GM21390 (cell line): ENCODE measurements around the gene CABP2.
"Not testable (repeated sequence)": the region's sequence is repeated elsewhere in the genome, so short reads cannot be mapped to it uniquely, and the experiment has no call there.

ENCODE experiments used
- ATAC-seq: cut with Tn5 transposase; IDR thresholded peaks from one replicate; pipeline ENCODE4 v1.9.1; 2021; ENCODE audit not compliant: unreplicated experiment

Gene CABP2

DNA sequence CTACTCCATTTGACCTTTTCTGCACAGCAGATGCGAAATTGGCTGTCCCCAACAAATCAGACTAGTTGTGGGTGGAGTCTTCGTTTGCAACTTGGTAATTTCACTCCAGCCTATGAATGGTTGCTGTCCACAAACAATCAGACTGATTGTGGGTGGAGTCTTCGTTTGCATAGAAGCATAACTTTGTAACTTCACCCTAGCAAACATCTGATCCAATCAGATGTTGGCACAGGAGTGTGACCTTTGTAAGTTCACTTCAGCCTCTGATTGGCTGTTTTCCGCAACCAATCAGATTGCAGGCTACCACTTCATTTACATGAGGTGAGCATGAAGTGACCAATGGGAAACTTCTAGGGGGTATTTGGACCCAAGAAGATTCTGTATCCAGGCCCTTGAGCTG is 16.3 kb upstream of the CABP2 start:
- no peak for ATAC-seq

DNA sequence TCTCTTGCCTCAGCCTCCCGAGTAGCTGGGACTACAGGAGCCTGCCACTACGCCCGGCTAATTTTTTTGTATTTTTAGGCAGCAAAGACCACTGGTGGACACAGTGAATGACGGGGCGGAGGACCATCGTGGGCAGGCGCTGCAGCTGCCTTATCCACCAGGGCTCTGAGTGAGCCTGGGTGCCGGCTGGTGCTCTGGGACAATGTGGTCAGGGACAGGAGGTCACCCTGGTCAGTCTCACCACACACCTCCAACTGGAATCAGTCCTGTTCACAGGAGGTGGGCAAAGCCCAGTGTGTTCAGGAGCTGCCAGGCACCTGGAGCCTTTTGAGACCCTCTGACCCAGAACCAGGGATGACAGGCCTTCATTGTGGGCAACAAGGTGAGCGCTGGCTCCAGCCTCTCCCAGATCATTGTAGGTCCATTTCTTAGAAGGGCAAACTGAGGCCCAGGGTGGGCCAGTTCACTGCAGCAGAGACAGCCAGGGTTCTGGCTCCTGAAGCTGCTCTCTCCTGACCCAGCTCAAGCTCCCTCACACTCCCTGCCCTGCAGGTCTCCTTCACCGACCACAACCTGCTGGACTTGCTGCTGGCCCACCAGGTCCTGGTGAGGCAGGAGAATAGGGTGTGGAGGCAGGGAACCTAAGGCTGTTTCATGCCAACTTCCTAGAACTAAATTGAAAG is 15.7 kb upstream of the CABP2 start:
- ATAC-seq: no peak

DNA sequence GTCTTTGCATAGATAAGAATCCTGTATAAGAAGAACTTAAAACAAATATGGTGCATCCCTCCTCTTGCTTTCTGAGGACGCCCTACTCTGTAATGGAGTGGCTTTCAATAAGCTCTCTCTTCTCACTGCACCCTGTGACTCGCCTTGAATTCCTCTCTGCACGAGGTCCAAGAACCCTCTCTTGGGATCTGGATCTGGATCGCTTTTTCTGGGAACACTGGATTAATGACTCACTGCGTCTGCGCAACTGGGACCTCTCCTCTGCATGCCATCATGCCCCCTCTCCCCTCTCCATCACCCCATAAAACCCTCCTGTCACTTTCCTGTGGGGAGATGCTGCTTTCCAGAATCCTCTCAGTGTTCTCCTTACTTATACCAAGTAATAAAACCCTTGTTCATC is 15.1 kb upstream of the CABP2 start:
- no peak for ATAC-seq

DNA sequence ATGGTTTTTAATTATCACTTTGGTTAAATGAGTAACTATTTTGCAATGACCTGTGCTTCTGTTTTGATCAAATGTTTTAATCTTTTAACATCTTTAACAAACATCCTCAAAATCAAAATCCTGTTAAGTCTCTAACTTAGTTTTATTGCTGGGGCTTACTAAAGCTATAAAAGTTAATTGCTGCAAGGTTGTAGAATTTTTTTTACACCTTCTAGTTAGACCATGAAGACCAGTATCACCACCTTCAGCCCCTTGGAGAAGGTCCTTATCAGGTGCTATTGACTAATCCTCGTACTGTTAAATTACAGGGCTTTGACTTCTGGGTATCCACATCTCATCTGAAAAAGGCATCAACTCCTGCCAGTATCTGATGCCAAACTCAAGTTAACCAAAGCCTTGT is 12.3 kb upstream of the CABP2 start:
- no peak for ATAC-seq

DNA sequence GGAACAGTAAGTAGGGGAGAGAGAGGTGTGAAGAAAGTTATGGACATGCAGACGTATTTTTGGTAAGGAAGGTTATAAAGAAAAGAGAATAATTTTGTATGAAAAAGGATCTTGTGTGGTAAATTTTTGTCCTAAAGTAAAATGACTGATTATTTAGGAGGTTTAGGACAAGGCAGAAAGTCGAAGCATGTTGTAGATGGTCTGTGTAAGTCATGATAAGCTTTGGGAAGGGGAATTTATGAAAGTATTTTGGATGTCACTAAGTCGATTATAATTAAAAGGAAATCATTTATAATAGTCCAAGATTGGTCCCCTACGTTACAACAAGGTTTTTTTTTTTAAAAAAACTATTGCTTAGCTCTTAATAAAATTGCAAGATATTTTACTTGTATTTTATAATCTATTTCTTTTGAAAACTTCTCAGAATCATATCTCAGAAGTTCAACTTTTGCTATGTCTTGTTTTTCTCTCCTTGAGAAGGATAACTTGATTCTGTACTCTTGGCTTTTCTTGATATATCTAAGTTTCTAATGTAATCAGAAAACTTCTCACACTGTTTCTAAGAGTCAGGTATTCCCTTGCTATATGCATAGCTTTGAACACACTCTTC is 10.9 kb upstream of the CABP2 start:
- no peak for ATAC-seq

DNA sequence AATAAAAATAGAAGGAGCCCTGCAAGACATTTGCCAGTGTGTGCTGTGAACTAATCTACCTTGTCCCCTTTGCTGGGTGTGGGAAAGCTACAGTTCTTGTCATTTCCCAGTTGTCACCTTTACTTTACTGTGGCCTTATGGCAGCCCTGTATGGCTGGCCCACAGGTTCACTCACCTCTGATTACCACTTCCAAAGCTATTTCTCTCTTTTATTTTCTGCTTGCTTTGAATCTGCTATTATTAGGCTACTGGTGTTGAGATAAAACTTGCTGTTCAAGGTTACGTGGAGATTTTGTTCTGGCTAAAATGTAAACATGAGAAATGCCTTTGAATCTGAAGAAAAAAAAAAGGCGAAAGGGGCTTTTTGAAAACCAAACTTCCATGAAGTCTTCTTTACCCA is 9.6 kb upstream of the CABP2 start:
- ATAC-seq: no peak

DNA sequence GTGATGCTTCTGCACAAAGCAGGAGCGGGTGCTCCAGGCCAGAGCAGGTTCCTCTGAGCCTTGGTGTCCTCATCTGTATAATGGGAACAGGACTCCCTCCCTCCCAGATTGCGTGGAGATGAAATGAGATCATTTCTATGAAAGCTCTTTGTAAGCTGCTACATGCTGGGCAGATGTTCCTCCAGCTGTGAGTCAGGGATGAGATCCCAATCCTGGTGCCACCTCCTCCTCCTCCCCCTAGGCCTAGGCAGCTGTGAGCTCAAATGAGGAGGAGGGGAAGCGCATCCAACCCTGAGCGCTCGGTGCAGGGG is 7.0 kb upstream of the CABP2 start:
- no peak for ATAC-seq

DNA sequence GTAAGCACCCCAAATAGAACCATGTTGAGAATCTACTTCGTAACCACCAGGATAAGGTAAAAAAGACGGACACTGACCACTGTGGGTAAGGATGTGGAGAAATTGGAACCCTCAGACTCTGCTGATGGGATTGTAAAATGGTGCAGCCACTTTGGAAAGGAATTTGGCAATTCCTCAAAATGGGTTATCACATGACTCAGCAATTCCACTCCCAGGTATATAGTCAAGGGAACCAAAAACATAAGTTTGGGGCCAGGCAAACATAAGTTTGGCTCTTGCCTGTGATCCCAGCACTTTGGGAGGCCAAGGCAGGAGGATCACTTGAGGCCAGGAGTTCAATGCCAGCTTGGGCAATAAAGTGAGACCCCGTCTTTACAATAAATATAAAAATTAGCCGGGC is 5.1 kb upstream of the CABP2 start:
- ATAC-seq: no peak

DNA sequence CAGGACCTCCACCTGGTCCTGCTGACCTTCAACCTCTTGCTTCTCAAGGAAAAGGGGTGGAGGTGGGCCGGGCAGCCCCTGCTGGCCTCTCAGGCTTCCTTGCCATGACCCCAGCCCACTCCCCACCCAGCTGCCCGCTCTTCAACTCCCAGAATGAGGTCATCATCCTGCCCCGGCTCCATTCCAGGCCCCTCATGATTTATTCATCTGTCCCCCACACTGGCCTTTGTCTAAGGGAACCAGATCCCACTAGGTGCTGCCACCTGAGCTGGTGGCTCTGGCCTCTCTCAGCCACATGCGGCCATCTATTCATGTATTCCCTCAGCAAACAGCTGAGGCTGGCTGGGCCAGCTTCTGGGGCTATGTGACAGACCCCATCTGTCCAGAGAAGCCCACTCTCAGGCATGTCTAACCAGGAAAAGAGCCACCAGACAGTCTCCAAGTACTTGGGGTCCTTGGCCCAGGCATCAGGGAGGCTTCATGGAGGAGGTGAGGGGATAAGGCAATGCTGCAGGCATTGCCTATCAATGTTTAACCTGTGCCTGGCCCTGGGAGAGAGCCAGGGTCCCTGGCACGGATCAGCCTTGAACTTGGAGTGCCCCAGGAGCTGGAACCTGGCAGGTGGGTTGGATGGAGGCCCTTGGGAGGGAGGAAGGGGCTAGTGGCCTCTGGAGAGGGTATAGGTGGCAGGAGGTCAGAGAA is 2.2 kb upstream of the CABP2 start:
- ATAC-seq: no peak

DNA sequence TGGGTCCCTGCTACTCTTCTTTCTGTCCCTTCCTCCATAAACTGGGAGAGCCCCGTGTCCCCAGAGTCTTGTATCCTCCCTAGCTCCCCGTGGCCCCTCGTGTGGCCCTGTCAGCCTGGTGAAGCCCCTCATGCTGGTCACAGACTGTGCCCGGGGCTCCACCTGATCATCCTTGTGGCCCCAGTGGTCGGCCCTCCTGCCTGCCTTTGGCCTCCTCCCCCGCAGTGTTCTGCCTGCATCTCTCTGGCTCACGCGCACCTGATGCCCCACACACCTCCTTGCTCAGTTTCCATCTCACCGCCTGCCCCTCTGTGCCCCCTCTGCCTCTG is 1.2 kb upstream of the CABP2 start:
- ATAC-seq: no peak

DNA sequence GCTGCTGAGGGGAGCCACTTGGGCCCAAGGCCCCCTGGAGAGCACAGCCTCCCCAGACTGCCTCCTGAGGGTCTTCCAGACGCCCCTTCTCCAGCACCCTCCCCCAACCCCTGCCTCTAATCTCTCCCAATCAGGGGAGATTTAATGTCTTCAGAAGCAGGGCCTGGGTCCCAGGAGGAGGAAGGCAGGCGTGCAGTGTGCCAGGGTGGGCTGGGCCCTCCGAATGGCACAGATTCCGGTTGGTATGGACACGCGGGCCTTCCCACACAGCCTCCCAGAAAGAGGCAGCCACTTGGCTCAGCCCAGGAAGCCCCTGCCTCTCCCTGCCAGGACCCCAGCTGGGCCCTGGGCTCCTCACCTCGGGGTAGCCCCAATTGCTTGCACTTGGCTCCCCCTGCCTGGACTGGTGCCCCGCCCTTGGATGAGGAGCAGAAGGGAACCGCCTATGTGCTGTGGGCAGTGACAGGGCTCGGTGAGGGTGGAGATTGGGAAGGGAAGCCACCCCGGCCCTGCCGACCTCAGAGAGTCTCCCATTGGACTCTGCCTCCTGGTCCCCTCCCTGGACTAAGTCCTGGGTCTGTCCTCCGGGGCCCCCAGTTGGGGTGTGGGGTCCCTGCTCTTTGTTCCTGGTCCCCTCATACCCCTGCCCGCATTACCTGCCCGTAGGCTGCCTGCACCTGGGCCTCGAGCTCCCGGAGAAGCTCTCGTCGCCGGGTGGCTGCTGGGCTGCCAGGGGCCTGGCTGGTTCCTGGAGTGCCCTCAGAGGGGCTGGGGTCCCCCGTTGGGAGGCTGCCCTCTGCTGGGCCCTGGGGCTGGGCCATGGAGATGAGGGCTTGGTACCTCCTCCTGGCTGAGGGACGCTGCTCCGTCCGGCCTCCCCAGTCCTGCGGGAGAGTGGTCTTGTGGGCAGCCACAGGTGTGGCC is 572 bp upstream of the CABP2 start:
- ATAC-seq: no peak

DNA sequence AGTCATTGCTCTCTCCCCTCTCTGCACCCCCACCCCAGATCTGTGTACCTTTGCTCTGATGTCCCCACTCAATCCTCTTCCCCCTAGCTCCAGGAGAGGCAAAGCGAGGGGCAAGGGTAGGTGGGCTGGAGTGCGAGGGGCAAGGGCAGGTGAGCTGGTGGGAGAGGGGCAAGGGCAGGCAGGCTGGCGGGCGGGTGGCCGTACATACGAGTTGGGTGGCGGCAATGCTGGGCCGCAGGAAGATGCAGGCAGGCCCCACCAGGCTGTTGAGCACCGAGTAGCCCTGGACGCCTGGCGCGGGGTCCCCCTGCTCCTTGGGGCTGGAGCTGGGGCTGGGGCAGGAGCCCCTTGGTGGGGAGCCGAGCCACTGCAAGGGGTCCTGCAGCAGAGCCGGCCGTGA is 908 bp downstream of the CABP2 start:
- ATAC-seq: no peak

DNA sequence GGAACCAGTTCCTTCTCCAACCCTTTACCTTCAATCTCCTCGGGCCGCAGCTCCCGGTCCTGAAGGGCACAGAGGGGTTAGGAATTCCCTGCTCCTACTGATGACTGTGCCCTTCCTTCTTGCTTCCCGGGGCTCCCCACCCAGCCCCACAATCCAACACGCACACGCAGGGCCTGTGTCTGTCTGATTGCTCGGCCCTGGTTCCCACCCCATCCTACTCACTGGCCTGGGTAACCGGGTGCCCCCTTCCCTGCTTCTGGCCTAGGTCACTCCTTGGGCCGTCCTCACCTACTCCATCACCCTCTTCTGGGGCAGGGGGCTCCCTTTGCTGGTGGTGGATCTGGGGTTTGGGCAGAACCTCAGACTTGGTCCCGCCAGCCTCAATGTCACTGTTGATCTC is 1.3 kb downstream of the CABP2 start:
- ATAC-seq: no peak

DNA sequence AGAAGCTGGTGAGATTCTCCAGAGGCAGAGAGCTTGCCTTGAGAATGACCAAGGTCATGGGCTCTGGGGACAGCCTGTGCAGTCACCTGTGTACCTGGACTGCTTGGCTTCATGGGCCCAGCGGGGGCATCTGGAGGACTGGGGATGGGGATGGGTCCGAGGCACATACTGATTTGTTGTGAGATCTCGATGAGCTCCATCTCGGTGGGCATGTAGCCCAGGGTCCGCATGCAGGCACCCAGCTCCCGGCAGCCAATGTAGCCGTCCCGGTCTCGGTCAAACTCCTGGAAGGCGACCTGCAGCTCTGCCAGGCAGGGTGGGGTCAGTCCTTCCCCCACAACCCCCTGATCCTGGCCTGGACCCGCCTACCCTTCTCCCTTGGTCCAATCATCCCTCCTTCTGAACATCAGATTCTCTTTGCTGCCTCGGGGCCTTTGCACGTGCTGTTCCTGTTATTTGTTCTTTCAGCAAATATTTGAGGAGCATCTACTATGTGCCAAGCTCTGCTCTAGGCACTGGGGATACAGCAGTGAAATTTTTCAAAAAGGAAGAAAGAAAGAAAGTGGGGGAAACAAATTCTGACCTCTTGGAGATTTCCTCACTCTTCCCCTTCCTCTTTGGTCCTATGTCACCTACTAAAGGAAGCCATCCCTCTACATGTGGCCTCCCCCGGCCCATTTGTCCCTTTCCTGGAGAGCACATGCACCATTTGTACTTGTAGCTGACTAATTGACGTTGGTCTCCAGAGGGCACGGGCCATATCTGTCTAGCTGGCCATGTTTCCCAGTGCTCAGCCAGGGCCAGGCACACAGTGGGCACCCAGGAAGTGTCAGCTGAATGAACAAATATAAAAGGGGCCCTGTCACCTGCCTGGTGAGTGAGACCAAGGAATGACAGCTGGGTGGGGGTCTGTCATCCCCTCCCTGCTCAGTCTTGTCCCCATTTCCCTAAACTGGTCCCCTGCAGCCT is 2.1 kb downstream of the CABP2 start:
- no peak for ATAC-seq

DNA sequence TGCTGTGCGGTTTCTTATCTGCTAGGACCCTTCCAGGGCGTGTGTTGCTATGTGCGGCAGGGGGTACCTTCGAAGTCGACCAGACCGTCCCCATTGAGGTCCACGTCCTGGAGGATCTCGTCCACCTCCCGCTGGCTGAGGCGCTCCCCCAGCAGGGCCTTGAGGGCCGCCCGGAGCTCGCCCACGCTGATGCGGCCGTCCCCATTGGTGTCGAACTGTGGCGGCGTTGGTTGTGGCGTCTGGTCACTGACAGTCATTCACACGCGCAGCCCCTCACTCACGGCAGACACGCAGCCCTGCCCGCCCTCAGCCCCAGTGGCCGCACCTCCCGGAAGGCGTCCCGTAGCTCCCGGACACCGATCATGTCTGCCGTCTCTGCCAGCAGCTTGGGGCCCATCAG is 3.5 kb downstream of the CABP2 start:
- ATAC-seq: no peak

DNA sequence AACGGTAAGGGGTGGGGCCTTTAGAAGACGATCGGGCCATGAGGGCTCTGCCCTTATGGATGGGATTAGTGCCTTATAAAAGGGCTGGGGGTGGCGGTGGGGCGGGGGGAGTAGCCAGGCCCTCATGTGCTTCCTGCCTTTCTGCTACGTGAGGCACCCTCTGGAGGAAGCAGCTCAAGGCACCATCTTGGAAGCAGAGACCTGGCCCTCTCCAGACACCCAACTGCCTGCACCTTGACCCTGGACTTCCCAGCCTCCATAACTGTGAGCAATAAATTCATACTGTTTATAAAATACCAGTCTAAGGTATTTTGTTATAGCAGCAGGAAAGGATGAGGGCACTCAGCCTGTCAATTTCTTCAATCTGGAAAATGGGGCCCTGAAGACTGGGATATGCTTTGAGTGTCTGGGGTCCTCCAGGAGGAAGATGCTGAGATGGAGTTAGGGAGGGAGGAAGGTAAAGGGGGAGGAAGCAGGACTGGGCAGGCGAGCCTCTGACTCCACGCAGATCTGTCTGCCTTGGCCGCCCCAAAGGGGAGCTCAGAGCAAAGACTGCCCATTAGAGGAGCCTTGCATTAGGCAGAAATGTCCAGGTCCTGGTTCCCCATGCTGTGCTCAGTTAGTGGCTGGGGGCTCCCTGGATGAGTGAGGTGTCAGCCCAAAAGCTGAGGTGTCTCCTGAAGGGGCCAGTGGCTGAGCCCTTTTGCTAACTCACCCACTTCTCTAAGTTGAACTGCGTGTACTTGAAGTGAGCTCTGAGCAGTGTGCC is 5.3 kb downstream of the CABP2 start:
- no peak for ATAC-seq

DNA sequence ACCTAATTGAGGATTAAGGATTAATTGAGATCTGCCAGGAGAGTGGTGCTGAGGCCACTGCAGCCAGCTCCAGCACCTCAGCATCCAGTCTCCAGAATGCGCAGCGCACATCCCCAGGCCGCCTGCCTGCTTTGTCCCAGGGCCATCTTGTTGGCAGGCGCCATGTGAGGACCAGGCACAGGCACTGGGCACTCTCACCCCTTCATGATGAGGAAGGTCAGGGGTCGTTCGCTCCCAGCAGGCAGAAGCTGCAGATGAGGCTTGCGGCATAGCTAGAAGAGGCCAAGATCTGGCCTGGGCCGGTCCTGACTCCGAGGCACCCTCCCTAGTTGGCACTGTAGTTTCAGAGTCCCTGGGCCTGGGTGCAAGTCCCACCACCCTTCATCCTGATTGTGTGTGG is 6.4 kb downstream of the CABP2 start:
- ATAC-seq: no peak

DNA sequence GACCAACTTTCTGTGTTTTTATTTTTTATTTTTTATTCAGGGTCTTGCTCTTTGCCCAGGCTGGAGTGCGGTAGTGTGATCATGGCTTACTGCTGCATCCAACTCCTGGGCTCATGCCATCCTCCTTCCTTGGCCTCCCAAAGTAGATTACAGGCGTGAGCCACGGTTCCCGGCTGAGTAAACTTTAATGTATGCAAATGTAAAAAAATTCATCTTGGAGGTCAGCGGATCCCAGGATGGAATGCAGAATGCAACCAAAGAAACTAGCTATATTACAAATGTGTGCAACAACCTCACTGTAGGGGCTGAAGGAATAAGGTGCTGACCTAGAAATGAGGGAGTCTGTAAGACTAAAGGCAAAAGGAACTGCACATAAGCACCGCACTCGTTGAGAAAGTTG is 9.1 kb downstream of the CABP2 start:
- no peak for ATAC-seq

DNA sequence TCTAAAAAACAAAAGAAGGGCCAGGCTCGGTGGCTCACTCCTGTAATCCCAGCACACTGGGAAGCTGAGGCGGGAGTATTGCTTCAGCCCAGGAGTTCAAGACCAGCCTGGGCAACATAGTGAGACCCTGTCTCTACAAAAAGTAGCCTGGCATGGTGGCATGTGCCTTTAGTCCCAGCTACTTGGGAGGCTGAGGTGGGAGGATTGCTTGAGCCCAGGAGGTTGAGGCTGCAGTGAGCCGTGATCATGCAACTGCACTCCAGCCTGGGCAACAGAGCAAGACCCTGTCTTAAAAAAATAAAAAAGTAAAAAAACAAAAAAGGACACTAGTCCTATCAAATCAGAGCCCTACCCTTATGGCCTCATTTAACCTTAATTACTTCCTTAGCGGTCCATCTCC is 11.7 kb downstream of the CABP2 start:
- ATAC-seq: not testable (repeated sequence)

DNA sequence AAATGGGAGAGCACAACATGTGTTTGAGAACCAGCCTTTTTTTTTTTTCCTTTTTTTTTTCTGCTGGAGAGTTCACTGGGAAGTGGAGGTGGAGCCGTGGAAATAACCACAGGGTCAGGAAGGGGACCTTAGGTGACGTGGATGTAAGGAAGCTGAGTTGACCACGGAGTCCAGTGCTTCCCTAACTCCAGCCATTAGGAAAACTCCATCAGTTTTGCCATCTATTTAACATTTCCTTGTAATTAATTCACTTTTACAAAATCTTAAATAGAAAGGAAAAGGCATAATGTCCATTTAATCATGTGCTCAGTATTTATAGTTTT is 13.3 kb downstream of the CABP2 start:
- no peak for ATAC-seq
